A549 treated with GW870086 at 1 μM for 4 hours (cell line): ENCODE results near the gene CYP24A1. TPM values are rescaled to one million over a fixed set of nuclear protein-coding genes. Genes with fewer than 3 reads are reported as not detected.

ENCODE experiments used
- total RNA-seq: library from RNA; stranded (reverse); fragments of 200-300 nt; extraction: Qiagen RNA extraction; gene quantifications from 5 replicates; pipeline ENCODE4 v1.2.3, GENCODE V29; 2022; ENCODE audit warnings: low read depth

CYP24A1 gene
- 85.5 to 193 TPM (median 162 TPM) in 5 replicates for total RNA-seq

DNA sequence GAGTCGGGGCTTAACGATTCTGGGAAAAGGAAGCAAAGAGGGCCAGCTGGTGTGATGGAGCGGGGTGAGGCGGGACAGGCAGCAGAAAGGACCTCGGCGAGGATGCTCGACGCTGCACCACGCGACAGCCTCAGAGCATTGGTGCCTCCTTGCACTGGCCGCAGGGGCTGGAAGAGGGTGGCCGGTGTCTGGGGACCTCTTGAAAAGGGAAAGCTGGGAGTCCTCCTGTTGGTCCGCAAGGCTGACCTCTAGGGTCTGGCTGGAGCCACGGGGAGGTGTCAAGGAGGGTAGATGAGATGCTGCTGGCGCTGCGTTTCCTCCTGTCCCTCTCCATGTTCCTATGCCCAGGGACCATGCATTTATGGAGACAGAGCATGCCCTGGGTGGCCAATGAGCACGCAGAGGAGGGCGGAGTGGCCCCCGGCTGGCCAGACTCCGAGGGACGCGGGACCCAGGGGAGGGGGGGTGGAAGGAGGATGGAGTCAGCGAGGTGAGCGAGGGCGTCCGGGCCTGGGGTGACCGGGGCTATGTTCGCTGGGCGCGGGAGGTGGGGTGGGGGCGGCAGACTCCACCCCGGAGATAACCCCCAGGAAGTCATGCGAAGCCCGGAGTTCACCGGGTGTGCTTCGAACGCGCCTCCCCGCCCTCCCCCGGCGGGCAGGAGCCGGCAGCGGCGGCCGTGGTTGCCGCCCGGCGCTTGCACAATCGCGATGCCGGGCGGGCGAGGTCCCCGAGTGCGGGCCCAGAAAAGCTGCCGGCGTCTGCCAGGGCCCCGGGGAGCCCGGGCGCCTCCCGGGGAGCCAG is at the start of gene CYP24A1:
Gene CYP24A1, minus strand, starts transcription at position 334 of the 804 bp plus-strand sequence. CDS start 407 bp downstream, outside the sequence.

DNA sequence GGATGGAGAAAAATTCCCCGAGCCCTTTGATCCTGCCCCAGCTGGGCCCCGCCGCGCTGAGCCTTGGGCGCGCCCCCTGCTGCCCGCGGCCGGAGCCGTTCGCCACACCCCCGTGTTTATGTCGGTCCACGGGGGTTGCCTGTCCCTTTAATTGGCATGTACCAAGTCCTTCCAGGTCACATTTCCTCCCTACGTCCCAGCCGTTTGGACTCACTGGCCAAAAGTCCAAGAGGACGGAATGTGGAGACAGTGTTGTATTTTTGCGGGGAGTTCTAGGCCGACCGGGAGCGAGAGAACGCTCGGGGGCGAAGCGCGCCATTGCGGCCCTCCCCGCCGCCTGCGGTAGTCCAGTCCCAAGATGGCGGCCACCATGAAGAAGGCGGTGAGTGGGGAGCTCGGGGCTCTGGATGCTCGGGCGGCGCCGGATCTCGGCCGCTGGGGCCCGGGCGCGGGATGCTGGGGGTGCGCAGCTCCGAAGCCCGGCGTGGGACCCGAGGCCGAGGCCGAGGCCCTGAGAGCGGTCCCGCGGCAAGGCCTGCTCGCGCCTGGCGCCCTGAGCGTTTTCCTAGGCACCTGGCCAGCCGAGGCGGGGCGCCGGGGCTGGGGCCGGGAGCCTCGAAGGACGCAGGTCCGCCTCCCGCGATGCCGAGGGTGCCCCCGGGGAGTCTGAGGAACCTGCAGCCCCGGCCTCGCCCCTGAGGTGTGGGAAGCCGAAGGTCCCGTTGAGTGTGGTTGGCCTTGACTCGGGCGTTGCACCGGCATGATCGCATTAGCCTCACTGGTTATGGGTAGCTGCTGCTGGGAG is 34.2 kb upstream of the CYP24A1 start, which contains the start of gene PFDN4:
Gene PFDN4, plus strand, starts transcription at position 345 of the 805 bp plus-strand sequence. Its CDS starts 14 bp downstream, at position 359.

Other genes starting within 250 kb of the CYP24A1 start
- gene BCAS1, start 103.4 kb downstream of the CYP24A1 start, total RNA-seq, result 0.37 to 0.50 TPM (median 0.39 TPM) in 5 replicates
- 41.5 to 62.2 TPM (median 49.2 TPM) in 5 replicates for gene PFDN4, start 34.1 kb upstream of the CYP24A1 start, total RNA-seq